HG02840 (cell line): ENCODE data around the gene GTF2I.
"Not testable (repeated sequence)": the region's sequence is repeated elsewhere in the genome, so short reads cannot be mapped to it uniquely, and the experiment has no call there.

Experiments
- ATAC-seq: cut with Tn5 transposase; IDR thresholded peaks from one replicate; pipeline ENCODE4 v1.9.1; 2021; ENCODE audit warnings: mild to moderate bottlenecking, moderate library complexity, moderate number of reproducible peaks; ENCODE audit not compliant: unreplicated experiment, low FRiP score

The GTF2I gene

DNA sequence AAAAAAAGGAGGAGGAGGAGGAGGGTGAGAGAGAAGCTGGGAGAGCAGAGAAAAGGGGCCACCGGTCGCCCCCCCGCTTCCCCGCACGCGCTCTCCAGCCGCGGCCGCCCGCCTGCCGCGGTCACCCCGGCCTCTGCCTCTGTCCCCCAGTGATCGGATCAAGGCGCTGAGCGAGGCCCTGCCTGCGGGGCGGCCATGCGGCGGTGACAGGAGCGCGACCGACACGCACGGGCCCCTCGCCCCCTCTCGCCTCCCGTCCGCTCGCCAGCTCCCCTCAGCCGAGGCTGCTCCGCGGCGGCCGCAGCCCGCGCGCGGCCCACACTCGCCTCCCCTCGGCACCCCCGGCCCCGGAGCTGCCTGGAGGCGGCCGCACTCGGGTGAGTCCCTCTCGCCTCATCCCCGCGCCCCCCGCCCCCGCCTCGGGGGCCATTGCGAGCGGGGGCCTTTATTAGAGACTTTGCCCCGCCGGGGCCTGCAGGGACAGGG, at the start of gene GTF2I:
Gene GTF2I, plus strand, starts transcription at position 27 of the 486 bp plus-strand sequence. CDS start 31,411 bp downstream, outside the sequence.
- peak; percentile 28 for ATAC-seq

DNA sequence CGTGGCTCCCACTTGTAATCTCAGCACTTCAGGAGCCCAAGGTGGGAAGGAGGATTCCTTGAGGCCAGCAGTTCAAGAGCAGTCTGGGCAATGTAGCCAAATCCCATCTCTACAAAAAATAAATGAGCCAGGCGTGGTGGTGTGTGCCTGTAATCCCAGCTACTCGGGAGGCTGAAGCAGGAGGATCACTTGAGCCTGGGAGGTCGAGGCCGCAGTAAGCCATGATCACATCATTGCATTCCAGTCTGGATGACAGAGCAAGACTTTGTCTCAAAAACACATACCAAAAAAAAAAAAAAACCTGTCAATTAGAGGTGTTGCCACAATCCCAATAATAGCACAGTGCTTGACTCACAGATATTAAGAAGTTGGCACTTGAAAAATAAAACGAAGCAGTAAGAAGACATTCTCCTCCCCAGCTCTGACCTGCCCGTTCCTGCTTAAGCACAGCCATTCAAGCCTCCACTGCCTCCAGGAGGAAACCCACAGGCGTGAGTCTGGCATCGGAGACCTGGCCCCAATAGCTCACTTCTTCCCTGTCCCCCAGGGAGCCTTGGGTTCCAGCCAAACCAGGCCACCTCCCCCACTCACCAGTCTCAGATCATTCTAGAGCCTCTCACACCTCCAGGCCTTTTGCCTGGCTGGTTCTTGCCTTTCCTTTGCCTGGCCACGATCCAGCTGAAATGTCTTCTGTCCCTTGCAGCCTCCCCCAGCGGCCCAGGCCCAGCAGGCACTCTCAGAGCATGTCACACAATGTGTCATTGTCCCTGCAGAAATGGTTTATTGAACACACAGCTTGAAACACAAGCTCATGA, 45.3 kb upstream of the GTF2I start:
- no peak for ATAC-seq

DNA sequence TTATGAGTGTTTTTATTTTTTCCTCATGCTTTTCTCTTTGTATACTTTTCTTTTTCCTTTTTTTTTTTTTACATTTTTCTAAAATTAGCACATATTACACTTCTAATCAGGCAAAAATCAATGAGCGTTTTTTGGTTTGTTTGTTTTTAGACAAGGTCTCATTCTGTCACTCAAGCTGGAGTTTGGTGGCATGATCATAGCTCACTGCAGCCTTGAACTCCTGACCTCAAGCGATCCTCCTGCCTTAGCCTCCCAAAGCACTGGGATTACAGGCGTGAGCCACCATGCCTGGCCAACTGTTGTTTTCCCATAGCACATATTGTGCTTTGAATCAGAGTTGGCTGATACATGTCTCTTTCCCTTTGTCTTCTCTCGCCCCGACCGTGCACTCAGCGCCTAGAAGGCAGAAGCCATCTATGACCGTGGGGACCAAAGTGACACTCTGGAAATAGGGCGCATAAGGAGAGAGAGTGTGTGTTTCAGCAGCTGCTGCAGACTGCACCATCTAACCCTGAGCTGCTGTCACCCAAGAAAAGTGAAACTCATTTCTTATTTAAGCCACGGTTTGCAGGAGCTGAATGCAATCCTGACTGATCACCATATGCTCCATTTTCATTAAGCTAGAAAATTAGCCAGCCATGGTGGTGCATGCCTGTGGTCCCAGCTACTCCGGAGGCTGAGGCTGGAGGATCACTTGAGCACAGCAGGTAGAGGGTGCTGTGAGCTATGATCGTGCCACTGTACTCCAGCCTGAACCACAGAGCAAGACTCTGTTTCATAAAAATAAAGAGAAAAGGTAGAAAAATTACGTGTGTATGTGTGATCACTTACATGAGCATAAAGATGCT, 41.4 kb upstream of the GTF2I start:
- ATAC-seq, result no peak

DNA sequence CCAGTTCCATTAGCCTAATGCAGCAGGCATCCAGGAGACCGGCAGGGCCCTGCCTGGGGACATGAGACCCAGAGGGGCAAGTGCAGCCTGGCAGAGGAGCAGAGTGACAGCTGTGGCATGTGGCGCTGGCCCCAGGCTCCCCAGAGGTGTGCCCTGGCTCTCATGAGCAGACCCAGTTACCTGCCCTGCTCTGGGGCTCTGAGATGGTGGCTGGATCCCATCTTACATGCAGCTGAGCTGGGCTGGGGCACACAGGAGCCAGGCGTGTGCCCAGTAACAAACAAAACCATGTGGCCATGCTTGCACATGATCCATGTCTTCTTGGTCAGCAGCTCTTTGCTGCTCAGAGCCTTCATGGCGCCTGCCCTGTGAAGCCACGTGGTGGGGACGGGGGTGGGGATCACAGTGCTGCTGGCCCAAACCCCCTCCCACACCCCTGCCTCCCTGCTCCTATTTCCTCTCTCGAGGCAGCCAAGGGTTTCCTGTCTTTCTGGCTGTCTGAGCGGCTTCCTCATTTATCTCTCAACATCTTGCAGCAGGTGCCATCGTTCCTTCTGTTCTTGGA, 40.3 kb upstream of the GTF2I start:
- no peak for ATAC-seq

DNA sequence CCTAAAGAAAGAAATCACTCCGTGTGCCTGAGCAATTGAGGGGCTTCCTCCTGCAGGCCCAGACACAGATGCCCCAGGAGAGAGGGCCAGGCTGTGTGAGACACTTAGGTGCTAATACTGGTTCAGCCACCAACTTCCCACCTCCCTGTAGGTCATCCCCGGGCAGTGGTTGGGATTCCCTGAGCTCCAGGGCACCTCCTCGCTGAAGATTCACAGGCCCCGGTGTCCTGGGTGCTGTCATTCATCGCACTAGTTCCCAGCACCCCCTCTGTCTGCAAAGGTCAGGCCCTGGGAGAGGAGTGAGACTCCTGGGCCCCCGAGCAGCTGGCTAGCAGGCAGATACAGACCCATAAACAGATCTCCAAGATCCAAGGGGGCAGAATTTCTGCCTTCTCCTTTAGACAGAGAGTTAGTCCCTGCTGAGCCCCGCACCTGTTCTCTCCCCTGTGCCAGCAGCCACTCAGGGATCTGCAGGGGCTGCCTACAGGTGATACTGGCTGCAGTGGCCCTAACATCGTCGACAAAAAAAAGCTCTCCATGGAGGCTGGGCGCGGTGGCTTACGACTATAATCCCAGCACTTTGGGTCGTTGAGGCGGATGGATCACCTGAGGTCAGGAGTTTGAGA, 38.2 kb upstream of the GTF2I start:
- no peak for ATAC-seq

DNA sequence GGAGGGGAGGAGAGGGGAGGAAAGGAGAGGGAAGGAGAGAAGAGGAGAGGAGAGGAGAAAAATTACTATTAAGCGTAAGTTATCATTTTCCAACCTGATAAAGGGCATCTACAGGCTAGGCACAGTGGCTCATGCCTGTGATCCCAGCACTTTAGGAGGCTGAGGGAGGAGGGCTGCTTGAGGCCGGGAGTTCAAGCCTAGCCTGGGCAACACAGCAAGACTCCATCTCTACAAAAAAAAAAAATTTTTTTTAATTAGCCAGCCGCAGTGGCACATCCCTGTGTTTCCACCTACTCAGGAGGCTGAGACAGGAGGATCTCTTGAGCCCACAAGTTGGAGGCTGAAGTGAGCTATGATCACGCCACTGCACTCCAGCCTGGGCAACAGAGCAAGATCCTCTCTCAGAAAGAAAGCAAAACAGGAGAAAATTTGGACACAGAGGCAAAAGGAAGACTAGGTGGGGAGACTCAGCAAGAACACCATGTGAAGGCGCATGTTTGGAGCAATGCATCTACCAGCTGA, 35.2 kb upstream of the GTF2I start:
- no peak for ATAC-seq

DNA sequence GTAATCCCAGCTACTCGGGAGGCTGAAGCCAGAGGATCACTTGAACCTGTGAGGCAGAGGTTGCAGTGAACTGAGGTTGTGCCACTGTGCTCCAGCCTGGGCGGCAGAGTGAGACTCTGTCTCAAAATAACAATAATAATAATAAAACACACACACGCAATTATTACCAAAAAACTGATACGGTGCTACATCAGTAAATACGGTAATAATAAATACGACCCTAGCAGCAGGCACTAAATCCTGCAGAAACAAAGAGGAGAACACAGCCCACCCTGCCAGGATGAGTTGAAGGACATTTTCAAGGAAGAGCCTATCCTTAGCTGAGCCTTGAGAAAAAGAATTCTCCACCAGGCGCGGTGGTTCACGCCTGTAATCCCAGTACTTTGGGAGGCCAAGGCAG, 34.4 kb upstream of the GTF2I start:
- no peak for ATAC-seq

DNA sequence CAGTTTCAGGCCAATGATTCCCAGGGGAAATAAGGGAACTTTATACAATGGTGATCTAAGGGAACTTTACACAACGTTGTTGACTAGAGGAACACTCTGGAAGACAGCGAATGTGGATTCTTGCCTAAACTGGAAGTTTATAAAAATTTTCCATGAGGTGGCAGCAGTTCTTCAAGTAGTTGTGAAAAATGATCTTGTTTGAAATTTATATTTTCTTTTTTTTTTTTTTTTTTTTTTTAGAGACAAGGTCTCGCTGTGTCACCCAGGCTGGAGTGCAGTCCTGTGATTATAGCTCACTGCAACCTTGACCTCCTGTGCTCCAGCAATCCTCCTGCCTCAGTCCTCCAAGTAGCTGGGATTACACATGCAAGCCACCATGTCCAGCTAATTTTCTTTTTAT, 32.1 kb upstream of the GTF2I start:
- ATAC-seq, result no peak

DNA sequence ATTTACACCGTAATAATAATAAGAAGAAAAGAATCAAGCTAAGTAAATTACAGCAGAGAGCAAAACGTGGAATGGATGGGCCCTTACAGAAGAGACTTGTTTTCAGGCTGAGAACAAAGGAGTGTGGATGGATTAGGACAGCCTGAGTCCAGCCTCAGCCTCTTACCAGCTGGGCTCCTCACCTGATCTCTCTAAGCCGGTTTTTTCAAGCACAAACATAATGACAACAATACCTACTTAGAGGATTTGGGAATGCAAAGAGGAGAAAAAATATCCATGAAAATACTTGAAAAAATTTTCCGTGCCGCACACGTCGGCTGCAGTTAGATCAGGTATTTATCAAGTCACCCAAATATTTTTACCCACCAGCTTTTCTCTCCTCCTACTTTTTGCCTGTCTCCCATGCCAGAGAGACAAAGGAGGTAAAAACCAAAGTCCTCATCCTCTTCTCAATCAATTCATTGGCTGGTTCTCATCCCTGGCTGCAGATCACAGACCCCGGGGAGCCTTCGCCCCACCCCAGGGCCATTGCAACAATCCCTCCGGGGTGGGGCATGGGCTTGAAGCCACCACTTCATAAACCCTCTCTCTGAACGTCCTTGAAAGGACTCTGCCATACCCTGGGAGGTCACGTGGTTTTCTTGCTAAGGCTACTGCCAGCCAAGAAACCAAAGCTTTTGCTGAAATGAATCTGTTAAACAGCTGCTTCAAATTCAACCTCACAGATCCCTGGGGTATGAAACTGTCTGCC, 29.7 kb upstream of the GTF2I start:
- ATAC-seq, result no peak

DNA sequence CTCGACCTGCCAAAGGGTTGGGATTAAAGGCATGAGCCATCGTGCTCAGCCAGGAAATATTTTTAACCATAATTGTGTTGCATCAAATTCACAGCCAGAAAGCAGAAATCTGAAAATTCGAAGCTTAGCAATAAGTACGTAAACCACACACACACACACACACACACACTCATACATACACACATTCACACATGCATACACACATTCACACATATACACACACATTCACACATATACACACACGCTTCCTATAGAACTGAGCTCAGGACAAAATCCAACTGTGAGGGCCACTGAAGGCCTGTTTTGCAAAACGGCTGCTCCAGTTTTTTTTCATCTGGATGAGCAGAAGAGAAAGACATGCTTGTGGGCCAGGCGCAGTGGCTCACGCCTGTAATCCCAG, 25.0 kb upstream of the GTF2I start:
- ATAC-seq, result no peak

DNA sequence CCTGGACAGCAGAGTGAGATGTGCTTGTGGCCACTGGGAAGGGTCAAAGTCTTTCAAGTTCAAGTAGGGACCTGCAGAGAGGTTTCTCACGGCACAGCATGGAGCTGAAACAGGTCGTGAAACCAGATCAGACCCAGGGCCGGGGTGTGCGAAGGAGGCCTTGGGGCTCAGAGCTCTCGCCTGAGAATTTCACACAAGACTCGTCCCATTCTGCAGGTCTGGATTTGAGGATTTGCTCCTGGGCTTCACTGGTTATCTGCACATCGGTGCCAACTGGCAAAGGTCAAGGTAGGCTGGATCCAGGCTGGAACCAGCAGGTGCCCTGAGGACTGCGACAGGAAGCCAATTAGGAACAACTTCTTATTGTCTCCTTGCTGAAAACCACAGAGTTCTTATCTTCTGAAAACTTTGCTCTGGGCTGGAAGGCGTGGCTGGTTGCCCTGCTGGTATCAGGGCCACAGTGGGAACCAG, 24.0 kb upstream of the GTF2I start:
- no peak for ATAC-seq

DNA sequence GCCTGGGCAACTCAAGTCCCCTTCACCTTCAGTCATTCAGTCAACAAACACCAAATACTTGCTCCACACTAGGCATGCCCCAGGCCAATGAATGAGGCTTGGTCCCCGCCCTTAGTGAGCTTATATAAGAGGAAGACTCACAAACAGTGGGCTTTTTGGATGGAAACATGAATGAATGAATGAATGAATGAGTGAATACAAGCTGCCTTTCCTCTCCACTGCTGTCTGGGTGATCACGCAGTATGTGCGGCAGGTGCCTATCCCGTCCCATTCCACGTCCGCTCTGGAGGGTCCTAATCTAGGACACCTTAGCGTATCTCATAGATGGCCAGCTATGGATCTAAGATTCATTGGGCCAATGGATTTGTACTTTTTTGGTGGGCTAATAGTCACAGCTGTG, 19.8 kb upstream of the GTF2I start:
- no peak for ATAC-seq

DNA sequence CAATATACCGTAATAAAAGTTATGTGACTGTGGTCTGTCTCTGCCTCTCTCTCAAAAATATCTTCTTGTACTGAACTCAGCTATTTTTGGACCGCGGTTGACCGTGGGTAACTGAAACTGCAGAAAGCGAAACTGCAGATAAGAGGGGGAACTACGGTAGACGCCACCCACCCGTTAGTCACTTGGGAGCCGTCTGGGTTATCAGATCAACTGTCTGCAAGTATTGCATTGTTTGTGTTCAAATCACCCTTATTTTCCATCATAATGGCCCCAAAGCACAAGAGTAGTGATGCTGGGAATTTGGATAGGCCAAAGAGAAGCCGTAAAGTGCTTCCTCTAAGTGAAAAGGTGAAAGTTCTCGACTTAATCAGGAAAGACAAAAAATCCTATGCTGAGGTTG, 7.5 kb upstream of the GTF2I start:
- peak; percentile 81 for ATAC-seq

DNA sequence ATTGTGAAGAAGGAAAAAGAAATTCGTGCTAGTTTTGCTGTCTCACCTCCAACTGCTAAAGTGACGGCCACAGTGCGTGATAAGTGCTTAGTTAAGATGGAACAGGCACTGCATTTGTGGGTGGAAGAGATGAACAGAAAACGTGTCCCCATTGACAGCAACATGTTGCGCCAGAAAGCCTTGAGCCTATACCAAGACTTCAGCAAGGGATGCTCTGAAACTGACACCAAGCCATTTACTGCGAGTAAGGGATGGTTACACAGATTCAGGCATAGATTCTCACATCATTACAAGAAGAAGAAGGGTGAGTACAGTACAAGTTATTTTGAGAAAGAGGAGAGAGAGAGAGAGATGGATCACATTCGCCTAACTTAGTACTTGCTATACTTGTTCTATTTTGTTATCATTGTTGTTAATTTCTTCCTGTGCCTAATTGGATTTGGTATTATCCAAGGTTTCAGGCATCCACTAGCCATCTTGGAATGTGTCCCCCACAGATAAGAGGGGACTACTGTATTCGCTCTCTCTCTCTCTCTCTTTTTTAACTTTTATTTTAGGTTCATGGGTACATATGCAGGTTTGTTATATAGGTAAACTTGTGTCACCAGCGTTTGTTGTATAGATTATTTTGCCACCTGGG, 6.9 kb upstream of the GTF2I start:
- ATAC-seq, result not testable (repeated sequence)

DNA sequence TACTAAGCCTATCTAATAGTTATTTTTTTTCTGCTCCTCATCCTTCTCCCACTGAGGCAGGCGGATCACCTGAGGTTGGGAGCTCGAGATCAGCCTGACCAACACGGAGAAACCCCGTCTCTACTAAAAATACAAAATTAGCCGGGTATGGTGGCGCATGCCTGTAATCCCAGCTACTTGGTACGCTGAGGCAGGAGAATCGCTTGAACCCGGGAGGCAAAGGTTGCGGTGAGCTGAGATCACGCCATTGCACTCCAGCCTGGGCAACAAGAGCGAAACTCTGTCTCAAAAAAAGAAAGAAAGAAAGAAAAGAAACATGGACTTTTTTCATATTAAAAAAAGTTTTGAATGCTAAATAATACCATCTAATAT, 6.4 kb upstream of the GTF2I start:
- not testable (repeated sequence) for ATAC-seq

DNA sequence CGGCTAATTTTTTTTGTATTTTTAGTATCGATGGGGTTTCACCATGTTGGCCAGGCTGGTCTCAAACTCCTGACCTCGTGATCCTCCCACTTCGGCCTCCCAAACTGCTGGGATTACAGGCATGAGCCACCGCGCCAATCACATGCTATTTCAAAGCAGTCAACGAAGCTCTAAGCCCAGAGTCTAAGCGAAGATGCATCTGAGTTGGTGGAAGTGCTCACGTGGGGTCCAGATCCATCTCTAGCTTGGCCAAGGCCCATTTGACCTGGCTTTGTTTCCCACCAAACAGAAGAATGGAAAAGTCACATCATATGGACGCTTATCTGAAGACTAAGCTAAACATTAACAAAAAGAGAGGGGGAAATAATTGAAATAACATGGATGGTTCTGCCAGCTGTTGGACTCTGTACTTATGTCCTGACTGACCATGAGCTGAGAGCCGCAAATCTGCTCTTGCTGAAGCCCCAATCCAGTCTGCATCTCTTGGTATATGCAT, 3.8 kb upstream of the GTF2I start:
- no peak for ATAC-seq

DNA sequence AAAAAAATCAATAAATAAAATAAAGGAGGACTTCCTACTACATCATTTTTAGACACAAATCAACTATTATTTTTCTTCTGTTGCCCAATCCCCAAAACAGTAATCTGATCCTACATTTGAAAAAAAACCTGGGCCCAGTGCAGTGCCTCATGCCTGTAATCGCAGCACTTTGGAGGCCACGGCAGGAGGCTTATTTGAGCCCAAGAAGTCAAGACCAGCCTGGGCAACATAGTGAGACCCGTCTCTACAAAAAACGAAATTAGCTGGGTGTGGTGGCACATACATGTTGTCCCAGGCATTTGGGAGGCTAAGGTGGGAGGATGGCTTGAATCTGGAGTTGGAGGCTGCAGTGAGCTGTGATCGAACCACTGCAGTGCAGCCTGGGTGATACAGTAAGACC, 2.7 kb upstream of the GTF2I start:
- no peak for ATAC-seq

DNA sequence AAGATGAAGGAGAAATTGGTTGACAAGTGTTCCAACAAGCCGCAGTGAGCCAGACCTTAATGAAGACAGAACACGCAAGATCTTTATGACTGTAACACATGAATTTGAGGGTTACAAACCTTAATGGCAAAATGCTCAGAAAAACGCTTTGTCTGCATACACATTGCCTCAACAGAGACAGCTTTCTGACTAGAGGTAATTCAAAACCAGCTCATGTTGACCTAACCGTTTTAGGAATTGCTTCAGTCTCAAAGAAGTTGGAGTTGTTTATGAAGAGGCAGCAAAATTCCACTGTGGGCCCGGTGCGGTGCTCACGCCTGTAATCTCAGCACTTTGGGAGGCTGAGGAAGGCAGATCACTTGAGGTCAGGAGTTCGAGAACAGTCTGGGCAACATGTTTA, 2.2 kb upstream of the GTF2I start:
- no peak for ATAC-seq
